ENCODE measurements around the gene IGSF3. TPM values are rescaled to one million over a fixed set of nuclear protein-coding genes. Genes with fewer than 3 reads are reported as not detected.

IGSF3 gene
- total and polyA plus RNA-seq, 2 donors = 6.3 to 32.5 TPM

GRCh38 chr1:116558571-116558970 is 109.0 kb downstream of the IGSF3 start:
- H3K27ac ChIP-seq (ENCODE audit: low read depth) = no peak overlapping the region
- H3K36me3 ChIP-seq (ENCODE audit: insufficient read depth) = no peaks in the 10 kb centered on the region
- WGBS = 89% methylated on average over 1 of the region's 1 CpG
- no peak for DNase-seq (ENCODE audit: extremely low spot score)
- peaks cover 2% of the 10 kb centered on the region for H3K4me1 ChIP-seq (ENCODE audit: insufficient read depth)
- H3K4me3 ChIP-seq (ENCODE audit: low read depth, low read length) = no peak overlapping the region

DNA sequence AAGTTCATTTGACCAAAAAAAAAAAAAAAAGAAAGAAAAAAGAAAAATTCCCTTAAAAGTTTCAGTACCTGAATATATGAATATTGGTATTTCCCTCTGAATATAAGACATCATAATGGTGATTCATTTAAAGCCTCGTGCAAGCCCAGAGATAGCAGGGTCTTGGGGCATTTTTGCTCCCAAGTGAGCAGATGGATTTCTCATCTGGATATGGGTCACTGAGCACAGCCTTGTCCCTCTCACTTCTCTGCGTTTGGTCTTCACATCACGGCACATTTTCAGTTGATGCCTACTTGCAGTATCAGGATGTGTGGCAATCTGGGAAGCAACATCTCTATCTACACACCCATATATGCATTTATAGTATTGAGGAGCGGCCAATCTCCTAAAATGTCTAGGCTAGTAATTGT is 109.4 kb downstream of the IGSF3 start:
- DNase-seq (ENCODE audit: extremely low spot score) = no peak
- Histone ChIP-seq H3K27ac (ENCODE audit: low read depth) (no peak overlapping the region), H3K4me3 (ENCODE audit: low read depth, low read length) (no peak overlapping the region), H3K4me1 (ENCODE audit: insufficient read depth) (peaks cover 2% of the 10 kb centered on the region), H3K36me3 (ENCODE audit: insufficient read depth) (no peaks in the 10 kb centered on the region)
- WGBS = 95% methylated on average over 4 of the region's 4 CpGs

- DNase-seq (ENCODE audit: extremely low spot score) = no peak
- Histone ChIP-seq H3K36me3 (ENCODE audit: insufficient read depth) (no peaks in the 10 kb centered on the region), H3K4me3 (ENCODE audit: low read depth, low read length) (no peak overlapping the region), H3K27ac (ENCODE audit: low read depth) (no peak overlapping the region), H3K4me1 (ENCODE audit: insufficient read depth) (peaks cover 2% of the 10 kb centered on the region)
- 93% methylated on average over 4 of the region's 4 CpGs for WGBS
These were observed 110.1 kb downstream of the IGSF3 start for GRCh38 chr1:116557323-116557878.

- DNase-seq (ENCODE audit: extremely low spot score) = no peak
- H3K27ac ChIP-seq (ENCODE audit: low read depth) = peak overlapping the region; percentile 66
These were observed 111.1 kb downstream of the IGSF3 start for GRCh38 chr1:116556289-116557006.

DNA sequence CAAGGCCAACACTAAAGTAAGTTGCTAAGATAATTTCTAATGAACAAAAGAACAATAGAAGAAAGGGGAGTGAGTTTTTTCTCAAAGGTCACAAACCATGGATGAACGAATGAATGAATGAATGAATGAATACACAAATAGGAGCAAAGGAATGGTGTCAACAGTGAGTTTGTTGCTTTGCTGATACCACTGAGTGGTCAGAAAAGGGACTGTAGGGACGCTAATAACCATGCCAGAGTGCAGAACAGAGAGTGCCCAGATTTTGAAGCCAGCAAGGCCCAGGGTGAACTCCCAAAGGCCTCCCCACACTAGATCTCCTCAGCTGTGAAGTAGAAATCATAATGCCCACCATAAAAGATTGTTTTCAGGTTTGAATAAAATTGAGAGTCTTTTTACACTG is 112.6 kb downstream of the IGSF3 start:
- peaks cover 2% of the 10 kb centered on the region for H3K4me1 ChIP-seq (ENCODE audit: insufficient read depth)
- no peak overlapping the region for H3K27ac ChIP-seq (ENCODE audit: low read depth)
- WGBS = 90% methylated on average over 2 of the region's 2 CpGs
- no peak overlapping the region for H3K4me3 ChIP-seq (ENCODE audit: low read depth, low read length)
- H3K36me3 ChIP-seq (ENCODE audit: insufficient read depth) = no peaks in the 10 kb centered on the region
- DNase-seq (ENCODE audit: extremely low spot score) = no peak

More at GRCh38 chr1:116556289-116557006, 111.1 kb downstream of the IGSF3 start:
- H3K4me1 ChIP-seq (ENCODE audit: insufficient read depth) = peaks cover 2% of the 10 kb centered on the region
- H3K36me3 ChIP-seq (ENCODE audit: insufficient read depth) = no peaks in the 10 kb centered on the region
- 71% methylated on average over 6 of the region's 6 CpGs for WGBS
- H3K4me3 ChIP-seq (ENCODE audit: low read depth, low read length) = no peak overlapping the region

GRCh38 chr1:116553386-116554115 is 114.0 kb downstream of the IGSF3 start:
- Histone ChIP-seq H3K4me3 (ENCODE audit: low read depth, low read length) (no peak overlapping the region), H3K36me3 (ENCODE audit: insufficient read depth) (no peaks in the 10 kb centered on the region), H3K27ac (ENCODE audit: low read depth) (no peak overlapping the region), H3K4me1 (ENCODE audit: insufficient read depth) (no peaks in the 10 kb centered on the region)
- DNase-seq (ENCODE audit: extremely low spot score) = no peak
- WGBS = 100% methylated on average over 1 of the region's 1 CpG

DNA sequence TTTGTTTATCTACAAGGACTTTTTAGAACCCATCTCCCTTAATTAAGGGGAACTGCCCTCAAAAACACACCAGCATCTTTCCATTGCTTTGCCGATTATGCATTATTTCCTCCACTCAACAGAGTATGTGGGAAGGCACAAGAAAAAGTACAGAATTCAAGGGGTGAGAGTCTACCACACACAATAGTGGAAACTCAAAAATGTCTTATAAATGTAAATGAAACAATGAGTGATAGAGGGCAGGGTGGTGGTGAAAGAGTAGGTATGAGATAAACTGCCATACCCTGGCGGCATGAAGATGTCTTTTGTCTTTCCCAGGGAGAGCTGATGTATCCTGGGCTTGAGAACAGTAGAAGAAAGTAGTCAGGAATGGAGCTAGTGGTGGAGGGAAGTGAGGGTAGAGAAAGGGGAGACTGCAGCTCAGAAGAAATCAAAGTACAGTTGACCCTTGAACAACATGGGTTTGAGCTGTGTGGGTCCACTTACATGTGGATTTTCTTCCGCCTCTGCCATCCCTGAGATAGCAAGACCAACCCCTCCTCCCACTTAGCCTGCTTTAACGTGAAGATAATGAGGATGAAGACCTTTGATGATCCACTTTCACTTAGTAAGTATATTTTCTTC is 121.1 kb downstream of the IGSF3 start:
- Histone ChIP-seq H3K27ac (ENCODE audit: low read depth) (no peak overlapping the region), H3K4me3 (ENCODE audit: low read depth, low read length) (no peak overlapping the region), H3K4me1 (ENCODE audit: insufficient read depth) (no peaks in the 10 kb centered on the region), H3K36me3 (ENCODE audit: insufficient read depth) (no peaks in the 10 kb centered on the region)
- 89% methylated on average over 4 of the region's 4 CpGs for WGBS
- no peak for DNase-seq (ENCODE audit: extremely low spot score)

DNA sequence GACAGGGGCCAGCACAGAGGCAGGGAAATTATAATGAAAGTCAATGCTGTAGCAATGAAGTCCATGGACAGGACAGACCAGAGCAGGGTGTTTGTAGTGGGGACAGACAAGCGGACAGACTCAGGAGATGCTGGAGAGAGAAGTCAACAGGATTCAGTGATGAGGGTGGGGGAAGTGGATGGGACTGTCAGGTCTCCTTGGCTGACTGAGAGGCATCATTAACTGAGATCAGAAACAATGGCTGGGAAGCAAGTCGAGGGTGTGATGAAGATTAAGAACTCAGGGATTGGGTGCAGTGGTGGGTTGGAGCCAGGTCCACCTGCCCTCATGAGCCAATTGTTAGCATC is 122.2 kb downstream of the IGSF3 start:
- Histone ChIP-seq H3K36me3 (ENCODE audit: insufficient read depth) (no peaks in the 10 kb centered on the region), H3K4me3 (ENCODE audit: low read depth, low read length) (no peak overlapping the region), H3K4me1 (ENCODE audit: insufficient read depth) (no peaks in the 10 kb centered on the region), H3K27ac (ENCODE audit: low read depth) (no peak overlapping the region)
- DNase-seq (ENCODE audit: extremely low spot score) = no peak
- WGBS = 95% methylated on average over 2 of the region's 2 CpGs

GRCh38 chr1:116544588-116545358 is 122.8 kb downstream of the IGSF3 start:
- no peak overlapping the region for H3K27ac ChIP-seq (ENCODE audit: low read depth)
- H3K4me1 ChIP-seq (ENCODE audit: insufficient read depth) = no peaks in the 10 kb centered on the region
- H3K4me3 ChIP-seq (ENCODE audit: low read depth, low read length) = no peak overlapping the region
- 89% methylated on average over 8 of the region's 8 CpGs for WGBS
- no peak for DNase-seq (ENCODE audit: extremely low spot score)
- H3K36me3 ChIP-seq (ENCODE audit: insufficient read depth) = no peaks in the 10 kb centered on the region

DNA sequence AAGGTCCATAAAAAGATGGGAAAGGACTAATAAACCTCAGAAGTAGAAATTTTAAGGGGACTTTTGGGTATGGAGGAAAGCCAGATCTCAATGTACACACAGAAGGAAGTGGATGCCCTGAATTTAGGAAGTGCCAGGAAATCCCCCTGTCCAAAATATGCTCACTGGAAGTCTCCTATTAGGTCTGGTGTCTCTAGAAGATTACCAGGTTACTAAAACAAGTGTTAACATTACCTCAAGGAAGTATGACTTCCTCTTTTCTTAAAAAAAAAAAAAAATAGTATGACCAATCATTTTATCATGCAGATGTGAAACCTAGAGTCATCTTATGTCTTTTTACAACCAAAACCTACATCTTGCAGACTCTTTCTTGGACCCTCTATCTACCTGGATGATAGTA is 127.4 kb downstream of the IGSF3 start:
- Histone ChIP-seq H3K4me1 (ENCODE audit: insufficient read depth) (no peaks in the 10 kb centered on the region), H3K4me3 (ENCODE audit: low read depth, low read length) (no peak overlapping the region), H3K36me3 (ENCODE audit: insufficient read depth) (peaks cover 2% of the 10 kb centered on the region), H3K27ac (ENCODE audit: low read depth) (no peak overlapping the region)
- DNase-seq (ENCODE audit: extremely low spot score) = no peak

DNA sequence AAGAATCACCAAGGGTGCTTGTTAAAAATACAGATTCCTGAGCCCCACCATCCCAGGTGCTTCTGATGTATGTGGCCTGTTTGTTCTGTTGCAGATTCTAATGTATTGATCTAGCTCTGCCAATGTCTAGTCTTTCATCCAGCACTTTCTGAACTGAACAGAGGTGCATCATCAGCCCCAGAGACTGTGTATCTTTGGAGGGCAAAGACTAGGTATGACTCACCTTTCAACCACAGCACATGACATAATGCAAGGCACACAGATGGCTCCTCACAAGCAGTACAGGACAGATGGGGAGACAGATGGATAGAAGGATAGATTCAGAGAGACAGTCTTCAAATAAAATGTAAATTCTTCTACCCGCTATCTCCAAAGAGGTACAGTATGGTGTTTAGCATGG is 129.0 kb downstream of the IGSF3 start:
- no peak for DNase-seq (ENCODE audit: extremely low spot score)
- 98% methylated on average over 1 of the region's 1 CpG for WGBS
- Histone ChIP-seq H3K4me3 (ENCODE audit: low read depth, low read length) (no peak overlapping the region), H3K36me3 (ENCODE audit: insufficient read depth) (peaks cover 2% of the 10 kb centered on the region), H3K4me1 (ENCODE audit: insufficient read depth) (no peaks in the 10 kb centered on the region), H3K27ac (ENCODE audit: low read depth) (no peak overlapping the region)

DNA sequence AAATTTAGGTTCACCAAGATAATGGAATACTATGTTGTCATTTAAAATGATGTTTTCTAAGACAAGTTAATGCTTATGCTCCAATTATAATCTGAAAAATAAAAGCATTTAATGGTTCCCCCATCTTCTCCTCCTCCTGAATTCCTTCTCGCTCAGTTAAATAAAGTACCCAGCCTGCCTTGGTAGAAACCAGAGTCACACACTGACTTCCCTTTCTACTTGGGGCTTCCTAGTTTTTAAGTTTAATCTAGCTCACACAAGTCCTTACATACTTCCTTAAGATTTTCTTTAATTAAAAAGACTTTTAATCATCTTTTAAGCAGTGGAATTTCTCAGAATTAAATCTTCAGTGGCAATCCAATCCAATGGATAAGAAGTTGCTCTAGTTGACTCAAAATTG is 129.6 kb downstream of the IGSF3 start:
- peaks cover 2% of the 10 kb centered on the region for H3K36me3 ChIP-seq (ENCODE audit: insufficient read depth)
- no peak overlapping the region for H3K4me3 ChIP-seq (ENCODE audit: low read depth, low read length)
- no peak overlapping the region for H3K27ac ChIP-seq (ENCODE audit: low read depth)
- no peaks in the 10 kb centered on the region for H3K4me1 ChIP-seq (ENCODE audit: insufficient read depth)
- 90% methylated on average over 1 of the region's 1 CpG for WGBS
- no peak for DNase-seq (ENCODE audit: extremely low spot score)

- WGBS = 88% methylated on average over 3 of the region's 3 CpGs
- no peak overlapping the region for H3K4me3 ChIP-seq (ENCODE audit: low read depth, low read length)
- no peak overlapping the region for H3K27ac ChIP-seq (ENCODE audit: low read depth)
- no peak for DNase-seq (ENCODE audit: extremely low spot score)
- peaks cover 2% of the 10 kb centered on the region for H3K36me3 ChIP-seq (ENCODE audit: insufficient read depth)
- no peaks in the 10 kb centered on the region for H3K4me1 ChIP-seq (ENCODE audit: insufficient read depth)
These were observed 130.3 kb downstream of the IGSF3 start for GRCh38 chr1:116537040-116537831.

All from urinary bladder (tissue), 4 donors.